ENCODE results near the gene PLCB1.
A peak's percentile ranks its signal among the peaks of the same experiment; 100 is the strongest.
"Not testable (repeated sequence)": the region's sequence is repeated elsewhere in the genome, so short reads cannot be mapped to it uniquely, and the experiment has no call there.

Gene PLCB1

GRCh38 chr20:8447262-8448120, 315.4 kb downstream of the PLCB1 start:
- H3K4me1 ChIP-seq = no peaks in the 10 kb centered on the region
- H3K9ac ChIP-seq = no peak overlapping the region
- no peaks in the 10 kb centered on the region for H3K36me3 ChIP-seq
- no peak overlapping the region for H3K4me3 ChIP-seq
- no peak overlapping the region for H3K4me2 ChIP-seq
- H3K27me3 ChIP-seq = no peaks in the 10 kb centered on the region
- H3K9me3 ChIP-seq = peaks cover 8% of the 10 kb centered on the region; the same call in 1 of the 2 replicates
- no peak overlapping the region for H3K27ac ChIP-seq
- no peaks in the 10 kb centered on the region for H4K20me1 ChIP-seq
- TF ChIP-seq Cebpa-rat (IDR thresholded peaks at IDR 0.05) = no peak

DNA sequence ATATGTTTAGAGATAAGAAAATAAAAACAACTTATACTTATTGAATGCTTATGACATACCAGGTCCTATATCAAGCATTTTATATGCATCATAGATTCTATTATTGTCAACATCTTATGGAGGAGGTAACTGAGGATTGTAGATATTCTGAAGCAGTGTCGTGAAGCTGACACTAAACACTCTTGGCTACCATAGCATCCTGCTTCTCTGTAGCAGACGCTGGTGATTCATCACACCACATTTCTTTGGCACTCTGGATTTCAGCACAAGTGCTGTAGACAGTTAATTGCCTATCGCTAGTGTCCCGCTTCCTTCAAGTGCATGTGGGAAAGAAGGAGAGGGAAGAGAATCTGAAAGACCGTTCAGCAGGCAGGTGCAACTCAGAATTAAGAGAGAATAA, 317.1 kb downstream of the PLCB1 start:
- H3K9ac ChIP-seq = no peak overlapping the region
- no peak overlapping the region for H3K4me2 ChIP-seq
- no peak overlapping the region for H3K27ac ChIP-seq
- no peak for TF ChIP-seq Cebpa-rat (IDR thresholded peaks at IDR 0.05)
- no peaks in the 10 kb centered on the region for H3K27me3 ChIP-seq
- no peaks in the 10 kb centered on the region for H4K20me1 ChIP-seq
- H3K9me3 ChIP-seq = no peaks in the 10 kb centered on the region
- H3K4me3 ChIP-seq = no peak overlapping the region
- no peaks in the 10 kb centered on the region for H3K36me3 ChIP-seq
- no peaks in the 10 kb centered on the region for H3K4me1 ChIP-seq

GRCh38 chr20:8454137-8454712, 322.2 kb downstream of the PLCB1 start:
- no peak overlapping the region for H3K27ac ChIP-seq
- no peak overlapping the region for H3K4me3 ChIP-seq
- H4K20me1 ChIP-seq = no peaks in the 10 kb centered on the region
- no peaks in the 10 kb centered on the region for H3K36me3 ChIP-seq
- H3K9ac ChIP-seq = no peak overlapping the region
- peaks cover 20% of the 10 kb centered on the region for H3K4me1 ChIP-seq
- H3K27me3 ChIP-seq = no peaks in the 10 kb centered on the region
- no peak overlapping the region for H3K4me2 ChIP-seq
- H3K9me3 ChIP-seq = no peaks in the 10 kb centered on the region
- TF ChIP-seq Cebpa-rat (IDR thresholded peaks at IDR 0.05) = no peak

- H3K27me3 ChIP-seq = no peaks in the 10 kb centered on the region
- no peak overlapping the region for H3K4me2 ChIP-seq
- TF ChIP-seq Cebpa-rat (IDR thresholded peaks at IDR 0.05) = no peak
- no peaks in the 10 kb centered on the region for H4K20me1 ChIP-seq
- peaks cover 20% of the 10 kb centered on the region for H3K4me1 ChIP-seq
- no peak overlapping the region; the same call in 1 of the 2 replicates for H3K27ac ChIP-seq
- H3K9me3 ChIP-seq = no peaks in the 10 kb centered on the region
- H3K4me3 ChIP-seq = no peak overlapping the region
- no peak overlapping the region for H3K9ac ChIP-seq
- no peaks in the 10 kb centered on the region for H3K36me3 ChIP-seq
These were observed 324.7 kb downstream of the PLCB1 start for GRCh38 chr20:8456765-8457164.

- no peak overlapping the region for H3K4me3 ChIP-seq
- no peaks in the 10 kb centered on the region for H4K20me1 ChIP-seq
- no peaks in the 10 kb centered on the region for H3K36me3 ChIP-seq
- peaks cover 20% of the 10 kb centered on the region for H3K4me1 ChIP-seq
- no peak for TF ChIP-seq Cebpa-rat (IDR thresholded peaks at IDR 0.05)
- H3K9me3 ChIP-seq = no peaks in the 10 kb centered on the region
- H3K27ac ChIP-seq = peak overlapping the region; percentile 29
- no peaks in the 10 kb centered on the region for H3K27me3 ChIP-seq
- peak overlapping the region; percentile 53 for H3K4me2 ChIP-seq
- H3K9ac ChIP-seq = no peak overlapping the region
These were observed 325.9 kb downstream of the PLCB1 start for GRCh38 chr20:8457978-8458377.

DNA sequence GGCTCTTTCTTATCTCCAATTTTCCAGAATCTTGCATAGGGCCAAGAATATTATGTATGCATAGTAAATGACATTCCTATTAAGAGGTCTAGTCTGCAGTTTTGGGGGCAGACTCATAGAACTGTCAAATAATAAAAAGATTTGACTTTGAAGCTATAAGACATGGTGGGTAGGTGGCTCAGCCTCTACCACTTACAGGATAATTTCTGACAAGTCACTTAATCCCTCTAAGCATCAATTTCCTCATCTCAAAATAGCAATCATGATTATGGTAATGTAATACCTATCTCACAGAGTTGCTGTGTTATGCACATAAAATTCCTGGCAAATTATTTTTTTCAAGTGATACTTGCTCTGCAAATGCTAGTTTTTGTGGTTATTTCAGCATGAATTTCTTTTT, 329.1 kb downstream of the PLCB1 start:
- TF ChIP-seq Cebpa-rat (IDR thresholded peaks at IDR 0.05) = no peak
- Histone ChIP-seq H4K20me1 (no peaks in the 10 kb centered on the region), H3K4me3 (no peak overlapping the region), H3K27me3 (no peaks in the 10 kb centered on the region), H3K9me3 (peaks cover 18% of the 10 kb centered on the region), H3K27ac (no peak overlapping the region), H3K4me2 (no peak overlapping the region), H3K36me3 (peaks cover 9% of the 10 kb centered on the region; the same call in 1 of the 2 replicates), H3K9ac (no peak overlapping the region), H3K4me1 (peaks cover 20% of the 10 kb centered on the region)

GRCh38 chr20:8464368-8464767, 332.3 kb downstream of the PLCB1 start:
- Histone ChIP-seq H3K4me3 (no peak overlapping the region), H3K4me1 (no peaks in the 10 kb centered on the region), H3K27ac (no peak overlapping the region), H3K9me3 (peaks cover 18% of the 10 kb centered on the region), H3K9ac (no peak overlapping the region), H3K36me3 (peaks cover 9% of the 10 kb centered on the region; the same call in 1 of the 2 replicates), H3K27me3 (no peaks in the 10 kb centered on the region), H4K20me1 (no peaks in the 10 kb centered on the region), H3K4me2 (no peak overlapping the region)
- TF ChIP-seq Cebpa-rat (IDR thresholded peaks at IDR 0.05) = no peak

GRCh38 chr20:8466781-8467180, 334.7 kb downstream of the PLCB1 start:
- peaks cover 18% of the 10 kb centered on the region for H3K9me3 ChIP-seq
- H3K9ac ChIP-seq, H3K27me3 ChIP-seq, H3K27ac ChIP-seq, H3K4me3 ChIP-seq, H3K36me3 ChIP-seq, H3K4me2 ChIP-seq, H4K20me1 ChIP-seq, H3K4me1 ChIP-seq: not testable (repeated sequence)

DNA sequence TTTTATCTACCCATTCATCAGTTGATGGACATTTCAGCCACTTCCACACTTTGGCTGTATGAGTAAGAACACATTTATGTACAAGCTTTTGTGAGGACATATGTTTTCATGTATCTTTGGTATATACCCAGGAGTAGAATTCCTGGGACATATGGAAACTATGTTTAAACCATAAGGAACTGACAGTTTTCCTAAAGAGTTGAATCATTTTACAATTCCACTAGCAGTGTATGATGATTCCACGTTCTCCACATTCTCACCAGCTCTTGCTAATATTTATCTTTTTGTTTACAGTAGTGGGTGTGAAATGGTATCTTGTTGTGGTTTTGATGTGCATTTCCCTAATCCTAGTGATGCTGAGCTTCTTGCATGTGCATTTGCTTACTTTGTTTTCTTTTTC, 338.1 kb downstream of the PLCB1 start:
- Histone ChIP-seq H3K4me1 (peaks cover 25% of the 10 kb centered on the region), H3K9me3 (peaks cover 3% of the 10 kb centered on the region; the same call in 1 of the 2 replicates), H3K4me2 (no peak overlapping the region), H3K9ac (no peak overlapping the region), H3K36me3 (peaks cover 3% of the 10 kb centered on the region; the same call in 1 of the 2 replicates), H4K20me1 (no peaks in the 10 kb centered on the region), H3K4me3 (no peak overlapping the region), H3K27ac (no peak overlapping the region), H3K27me3 (no peaks in the 10 kb centered on the region)
- no peak for TF ChIP-seq Cebpa-rat (IDR thresholded peaks at IDR 0.05)

- TF ChIP-seq Cebpa-rat (IDR thresholded peaks at IDR 0.05) = no peak
- no peak overlapping the region for H3K9ac ChIP-seq
- no peaks in the 10 kb centered on the region for H3K27me3 ChIP-seq
- no peaks in the 10 kb centered on the region for H3K9me3 ChIP-seq
- H3K4me1 ChIP-seq = peaks cover 38% of the 10 kb centered on the region
- H3K36me3 ChIP-seq = no peaks in the 10 kb centered on the region
- H3K27ac ChIP-seq = no peak overlapping the region
- no peak overlapping the region for H3K4me2 ChIP-seq
- no peak overlapping the region for H3K4me3 ChIP-seq
- no peaks in the 10 kb centered on the region for H4K20me1 ChIP-seq
These were observed 339.4 kb downstream of the PLCB1 start for GRCh38 chr20:8471465-8471864.
